KMS-11 (cell line): Measurements from ENCODE around the gene ZNF581.

Source experiments
- H2AFZ ChIP-seq: fragments of 200-600 bp; sonication (generic); 2 replicates; pipeline ENCODE4 v1.6.1; 2016; ENCODE audit warnings: antibody characterized with exemption, mixed run types, low read depth
- H3K27ac ChIP-seq: fragments of 200-600 bp; sonication (generic); 2 replicates; pipeline ENCODE4 v1.6.1; 2016; ENCODE audit warnings: mild to moderate bottlenecking, mixed run types
- H3K27me3 ChIP-seq: fragments of 200-600 bp; sonication (generic); 2 replicates; pipeline ENCODE4 v1.6.1; 2017; ENCODE audit warnings: mild to moderate bottlenecking, low read depth, mixed run types, moderate library complexity; ENCODE audit not compliant: insufficient read depth
- H3K36me3 ChIP-seq: fragments of 200-600 bp; sonication (generic); 2 replicates; pipeline ENCODE4 v1.6.1; 2017; ENCODE audit warnings: mild to moderate bottlenecking, mixed run types; ENCODE audit not compliant: insufficient read depth
- H3K4me1 ChIP-seq: fragments of 200-600 bp; sonication (generic); 2 replicates; pipeline ENCODE4 v1.6.1; 2016; ENCODE audit warnings: mild to moderate bottlenecking, low read depth, mixed run types; ENCODE audit not compliant: poor library complexity, severe bottlenecking
- H3K4me2 ChIP-seq: fragments of 200-600 bp; sonication (generic); 2 replicates; pipeline ENCODE4 v1.7.0; 2016; ENCODE audit warnings: mild to moderate bottlenecking, mixed run types
- H3K4me3 ChIP-seq: fragments of 200-600 bp; sonication (generic); IDR thresholded peaks from 2 replicates; pipeline ENCODE4 v1.6.1; 2017; ENCODE audit warnings: low read depth, low read length, mixed read lengths; ENCODE audit not compliant: insufficient read depth
- H3K79me2 ChIP-seq: fragments of 200-600 bp; sonication (generic); 2 replicates; pipeline ENCODE4 v1.6.1; 2016; ENCODE audit warnings: low read depth, mixed run types; ENCODE audit not compliant: insufficient read depth
- H3K9ac ChIP-seq: fragments of 200-600 bp; sonication (generic); 2 replicates; pipeline ENCODE4 v1.6.1; 2016; ENCODE audit warnings: mild to moderate bottlenecking, mixed run types
- H4K20me1 ChIP-seq: fragments of 200-600 bp; sonication (generic); 2 replicates; pipeline ENCODE4 v1.6.1; 2016; ENCODE audit warnings: mild to moderate bottlenecking, mixed run types; ENCODE audit not compliant: insufficient read depth
- CTCF ChIP-seq: fragments of 200-600 bp; sonication (generic); conservative IDR thresholded peaks from 2 replicates; pipeline ENCODE4 v1.6.1; 2017; ENCODE audit warnings: low read depth, mild to moderate bottlenecking, antibody characterized with exemption, low read length, moderate library complexity, mixed read lengths

ZNF581 gene

GRCh38 chr19:55663846-55664536 lies 20.5 kb downstream of the ZNF581 start:
- Histone ChIP-seq H3K36me3 (peaks cover 18% of the 10 kb centered on the region; the same call in 1 of the 2 replicates), H3K4me3 (no peak overlapping the region), H3K27ac (no peak overlapping the region), H4K20me1 (peaks cover 14% of the 10 kb centered on the region), H3K4me1 (no peaks in the 10 kb centered on the region), H3K9ac (no peak overlapping the region), H3K27me3 (no peaks in the 10 kb centered on the region), H3K4me2 (no peak overlapping the region), H3K79me2 (peaks cover 94% of the 10 kb centered on the region), H2AFZ (no peak overlapping the region)
- TF ChIP-seq CTCF: no peak

DNA sequence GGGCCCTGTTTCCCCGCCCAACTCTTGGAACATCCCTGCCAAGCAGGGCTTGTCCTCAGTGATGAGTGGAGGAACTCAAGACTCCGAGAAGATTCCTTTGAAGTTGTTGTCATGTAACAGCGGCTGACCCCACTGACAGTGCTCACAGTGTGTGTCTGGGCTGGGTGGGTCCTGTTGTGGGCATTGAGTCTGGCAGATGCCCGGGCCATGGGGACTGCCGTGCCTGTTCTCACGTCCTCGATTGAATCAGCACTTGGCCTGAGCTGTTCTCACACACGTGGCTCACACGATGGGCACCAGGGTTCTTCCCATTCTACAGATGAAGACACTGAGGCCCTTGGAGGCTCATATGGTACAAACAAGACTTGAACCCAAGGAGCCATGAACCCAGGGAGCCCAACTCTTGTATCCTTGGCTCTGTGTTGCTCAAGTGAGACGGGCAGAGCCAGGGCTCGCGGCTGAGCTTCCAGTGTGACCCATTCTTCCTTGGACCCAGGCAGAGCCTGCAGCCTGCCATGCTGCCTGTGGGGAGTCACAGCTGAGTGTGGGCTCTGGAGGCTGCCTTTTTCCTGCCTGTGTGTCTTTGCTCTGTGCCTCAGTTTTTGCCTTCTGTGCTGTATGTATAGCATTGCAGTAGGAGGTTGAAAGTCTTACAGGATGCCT lies 23.0 kb downstream of the ZNF581 start:
- Histone ChIP-seq H3K79me2 (peaks cover 89% of the 10 kb centered on the region), H3K4me3 (no peak overlapping the region), H3K27me3 (no peaks in the 10 kb centered on the region), H3K27ac (no peak overlapping the region), H4K20me1 (peaks cover 11% of the 10 kb centered on the region; the same call in 1 of the 2 replicates), H2AFZ (no peak overlapping the region), H3K4me2 (no peak overlapping the region), H3K9ac (no peak overlapping the region), H3K4me1 (no peaks in the 10 kb centered on the region), H3K36me3 (peaks cover 14% of the 10 kb centered on the region; the same call in 1 of the 2 replicates)
- TF ChIP-seq CTCF: no peak

- Histone ChIP-seq H3K27ac (no peak overlapping the region), H3K4me3 (no peak overlapping the region), H3K4me1 (no peaks in the 10 kb centered on the region), H3K79me2 (peaks cover 89% of the 10 kb centered on the region), H3K36me3 (peaks cover 12% of the 10 kb centered on the region; the same call in 1 of the 2 replicates), H3K4me2 (no peak overlapping the region), H2AFZ (no peak overlapping the region), H3K27me3 (no peaks in the 10 kb centered on the region), H3K9ac (no peak overlapping the region), H4K20me1 (peaks cover 11% of the 10 kb centered on the region; the same call in 1 of the 2 replicates)
- no peak for TF ChIP-seq CTCF
Observed at GRCh38 chr19:55667006-55667381, 23.5 kb downstream of the ZNF581 start.

- Histone ChIP-seq H3K27ac (no peak overlapping the region), H4K20me1 (peaks cover 11% of the 10 kb centered on the region; the same call in 1 of the 2 replicates)
Observed at GRCh38 chr19:55667511-55667910, 24.1 kb downstream of the ZNF581 start.

More at GRCh38 chr19:55667511-55667910, 24.1 kb downstream of the ZNF581 start:
- Histone ChIP-seq H2AFZ (no peak overlapping the region), H3K4me2 (no peak overlapping the region), H3K4me3 (no peak overlapping the region), H3K79me2 (peaks cover 90% of the 10 kb centered on the region), H3K27me3 (no peaks in the 10 kb centered on the region), H3K4me1 (no peaks in the 10 kb centered on the region), H3K9ac (no peak overlapping the region), H3K36me3 (peaks cover 12% of the 10 kb centered on the region; the same call in 1 of the 2 replicates)
- TF ChIP-seq CTCF: no peak
